Neural progenitor cell (in vitro differentiated cells): Measurements from ENCODE around the gene TNRC6C. TPM values are rescaled to one million over a fixed set of nuclear protein-coding genes. Genes with fewer than 3 reads are reported as not detected.

Experiments used
- DNase-seq: peaks from one replicate; pipeline ENCODE4 v3.0.0-alpha.2; 2016; ENCODE audit warnings: low spot score
- H2AFZ ChIP-seq: fragments of 200-600 bp; sonication (generic); replicated peaks from 2 replicates; pipeline ENCODE4 v1.6.1; 2016; ENCODE audit warnings: antibody characterized with exemption
- H3F3A ChIP-seq: fragments of 200-600 bp; sonication (generic); 2 replicates; pipeline ENCODE4 v1.6.1; 2016; ENCODE audit warnings: antibody characterized with exemption, low read depth
- H3K27ac ChIP-seq: fragments of 200-600 bp; sonication (generic); 2 replicates; pipeline ENCODE4 v1.5.1; 2016; ENCODE audit warnings: mild to moderate bottlenecking
- H3K27me3 ChIP-seq: fragments of 200-600 bp; sonication (generic); 2 replicates; pipeline ENCODE4 v1.6.1; 2016; ENCODE audit warnings: mild to moderate bottlenecking, moderate library complexity
- H3K36me3 ChIP-seq: fragments of 200-600 bp; sonication (generic); 2 replicates; pipeline ENCODE4 v1.5.1; 2016
- H3K4me1 ChIP-seq: fragments of 200-600 bp; sonication (generic); 2 replicates; pipeline ENCODE4 v1.6.1; 2016; ENCODE audit warnings: mixed run types
- H3K4me2 ChIP-seq: fragments of 200-600 bp; sonication (generic); 2 replicates; pipeline ENCODE4 v1.6.1; 2016
- H3K4me3 ChIP-seq: fragments of 200-600 bp; sonication (generic); 2 replicates; pipeline ENCODE4 v1.5.1; 2016
- H3K79me2 ChIP-seq: fragments of 200-600 bp; sonication (generic); 2 replicates; pipeline ENCODE4 v1.6.1; 2016; ENCODE audit warnings: low read depth
- H3K9ac ChIP-seq: fragments of 200-600 bp; sonication (generic); 2 replicates; pipeline ENCODE4 v1.6.1; 2016
- H3K9me3 ChIP-seq: fragments of 200-600 bp; sonication (generic); 2 replicates; pipeline ENCODE4 v1.5.1; 2016; ENCODE audit warnings: low read depth
- H4K20me1 ChIP-seq: fragments of 200-600 bp; sonication (generic); 2 replicates; pipeline ENCODE4 v1.6.1; 2016; ENCODE audit warnings: low read depth
- H3K27ac Mint-ChIP-seq: 3 replicates; pipeline ENCODE4 v1.8.0; 2021; ENCODE audit warnings: mixed read lengths
- H3K27me3 Mint-ChIP-seq: 2 replicates; pipeline ENCODE4 v1.8.0; 2022; ENCODE audit warnings: low read depth, mild to moderate bottlenecking, inconsistent platforms, moderate library complexity, mixed read lengths; ENCODE audit not compliant: insufficient read depth
- H3K36me3 Mint-ChIP-seq: 3 replicates; pipeline ENCODE4 v1.8.0; 2021; ENCODE audit warnings: mixed read lengths
- H3K4me1 Mint-ChIP-seq: 3 replicates; pipeline ENCODE4 v1.8.0; 2021; ENCODE audit warnings: mixed read lengths
- H3K4me3 Mint-ChIP-seq: 3 replicates; pipeline ENCODE4 v1.8.0; 2021; ENCODE audit warnings: mild to moderate bottlenecking, moderate library complexity, mixed read lengths
- H3K9me3 Mint-ChIP-seq: 3 replicates; pipeline ENCODE4 v1.8.0; 2020; ENCODE audit warnings: mixed read lengths
- EZH2 ChIP-seq: fragments of 200-600 bp; sonication (generic); IDR thresholded peaks from 2 replicates; pipeline ENCODE4 v1.6.1; 2017; ENCODE audit warnings: antibody characterized with exemption, mild to moderate bottlenecking, moderate library complexity
- EZH2phosphoT487 ChIP-seq: fragments of 200-600 bp; sonication (generic); IDR thresholded peaks from 2 replicates; pipeline ENCODE4 v1.6.1; 2017; ENCODE audit warnings: antibody characterized with exemption
- total RNA-seq: library from RNA; depleted of rRNA; stranded (reverse); fragments of >200 nt; gene quantifications from 2 replicates; pipeline ENCODE4 v1.2.3, GENCODE V29; 2015; ENCODE audit warnings: low replicate concordance
- TF ChIP-seq, protein P1 (sequence below): fragments of 200-600 bp; sonication (generic); IDR thresholded peaks from 2 replicates; pipeline ENCODE4 v1.5.1; 2017; ENCODE audit warnings: antibody characterized with exemption, mild to moderate bottlenecking

The TNRC6C gene
- total RNA-seq, 1 donor from 2014 or later: 14.9 TPM

DNA sequence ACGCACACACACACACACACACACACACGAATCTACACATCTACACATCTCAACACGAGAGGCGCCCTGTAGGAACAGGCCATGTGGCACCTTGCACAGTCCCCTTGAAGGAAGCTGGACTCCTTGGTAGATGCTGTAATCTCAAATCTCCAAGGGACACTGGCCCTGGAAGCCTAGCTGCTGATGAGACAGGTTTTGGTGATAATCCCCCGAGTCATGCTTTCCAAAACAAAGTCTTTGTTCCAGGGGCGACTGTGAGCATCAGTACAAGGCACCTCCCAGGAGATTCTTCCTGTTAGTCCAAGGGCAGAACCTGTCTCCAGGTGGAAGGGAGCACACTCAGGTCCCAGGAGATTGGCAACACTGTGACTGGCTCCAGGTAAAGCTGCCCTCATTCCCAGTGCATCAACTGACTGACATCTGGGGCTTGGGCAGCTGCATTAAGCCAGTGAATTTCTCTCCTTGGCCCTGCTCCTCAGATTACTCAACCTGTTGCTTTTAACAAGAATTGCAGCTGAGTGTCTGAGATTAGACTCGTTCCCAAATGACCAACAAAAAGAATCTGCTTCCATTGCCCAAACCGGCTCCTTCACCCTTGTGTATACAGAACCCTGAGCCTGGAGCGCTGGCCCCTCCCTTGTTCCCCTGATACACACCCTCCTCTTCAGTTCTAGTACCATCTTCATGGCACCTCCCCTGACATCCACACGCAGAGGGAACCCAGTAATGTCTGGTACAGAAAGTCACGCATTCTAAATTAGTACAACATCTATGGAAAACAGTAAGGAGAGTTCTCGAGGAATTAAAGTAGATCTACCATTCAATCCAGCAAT, 13.9 kb upstream of the TNRC6C start:
- Histone ChIP-seq H3K27ac (no peak overlapping the region), H3K4me2 (no peak overlapping the region), H3K4me3 (no peak overlapping the region), H2AFZ (no peak overlapping the region), H4K20me1 (no peaks in the 10 kb centered on the region), H3F3A (peaks cover 12% of the 10 kb centered on the region), H3K9me3 (no peaks in the 10 kb centered on the region), H3K79me2 (no peaks in the 10 kb centered on the region), H3K36me3 (no peaks in the 10 kb centered on the region), H3K27me3 (no peaks in the 10 kb centered on the region), H3K4me1 (peaks cover 15% of the 10 kb centered on the region), H3K9ac (no peak overlapping the region)
- peaks cover 5% of the 10 kb centered on the region for H3K9me3 Mint-ChIP-seq
- no peak overlapping the region for H3K27ac Mint-ChIP-seq
- no peak for DNase-seq
- H3K36me3 Mint-ChIP-seq: no peaks in the 10 kb centered on the region
- TF ChIP-seq EZH2 (no peak), EZH2phosphoT487 (no peak)
- TF ChIP-seq, protein P1, sequence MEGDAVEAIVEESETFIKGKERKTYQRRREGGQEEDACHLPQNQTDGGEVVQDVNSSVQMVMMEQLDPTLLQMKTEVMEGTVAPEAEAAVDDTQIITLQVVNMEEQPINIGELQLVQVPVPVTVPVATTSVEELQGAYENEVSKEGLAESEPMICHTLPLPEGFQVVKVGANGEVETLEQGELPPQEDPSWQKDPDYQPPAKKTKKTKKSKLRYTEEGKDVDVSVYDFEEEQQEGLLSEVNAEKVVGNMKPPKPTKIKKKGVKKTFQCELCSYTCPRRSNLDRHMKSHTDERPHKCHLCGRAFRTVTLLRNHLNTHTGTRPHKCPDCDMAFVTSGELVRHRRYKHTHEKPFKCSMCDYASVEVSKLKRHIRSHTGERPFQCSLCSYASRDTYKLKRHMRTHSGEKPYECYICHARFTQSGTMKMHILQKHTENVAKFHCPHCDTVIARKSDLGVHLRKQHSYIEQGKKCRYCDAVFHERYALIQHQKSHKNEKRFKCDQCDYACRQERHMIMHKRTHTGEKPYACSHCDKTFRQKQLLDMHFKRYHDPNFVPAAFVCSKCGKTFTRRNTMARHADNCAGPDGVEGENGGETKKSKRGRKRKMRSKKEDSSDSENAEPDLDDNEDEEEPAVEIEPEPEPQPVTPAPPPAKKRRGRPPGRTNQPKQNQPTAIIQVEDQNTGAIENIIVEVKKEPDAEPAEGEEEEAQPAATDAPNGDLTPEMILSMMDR: no peak
- no peaks in the 10 kb centered on the region for H3K27me3 Mint-ChIP-seq
- H3K4me1 Mint-ChIP-seq: peaks cover 26% of the 10 kb centered on the region
- no peak overlapping the region for H3K4me3 Mint-ChIP-seq

DNA sequence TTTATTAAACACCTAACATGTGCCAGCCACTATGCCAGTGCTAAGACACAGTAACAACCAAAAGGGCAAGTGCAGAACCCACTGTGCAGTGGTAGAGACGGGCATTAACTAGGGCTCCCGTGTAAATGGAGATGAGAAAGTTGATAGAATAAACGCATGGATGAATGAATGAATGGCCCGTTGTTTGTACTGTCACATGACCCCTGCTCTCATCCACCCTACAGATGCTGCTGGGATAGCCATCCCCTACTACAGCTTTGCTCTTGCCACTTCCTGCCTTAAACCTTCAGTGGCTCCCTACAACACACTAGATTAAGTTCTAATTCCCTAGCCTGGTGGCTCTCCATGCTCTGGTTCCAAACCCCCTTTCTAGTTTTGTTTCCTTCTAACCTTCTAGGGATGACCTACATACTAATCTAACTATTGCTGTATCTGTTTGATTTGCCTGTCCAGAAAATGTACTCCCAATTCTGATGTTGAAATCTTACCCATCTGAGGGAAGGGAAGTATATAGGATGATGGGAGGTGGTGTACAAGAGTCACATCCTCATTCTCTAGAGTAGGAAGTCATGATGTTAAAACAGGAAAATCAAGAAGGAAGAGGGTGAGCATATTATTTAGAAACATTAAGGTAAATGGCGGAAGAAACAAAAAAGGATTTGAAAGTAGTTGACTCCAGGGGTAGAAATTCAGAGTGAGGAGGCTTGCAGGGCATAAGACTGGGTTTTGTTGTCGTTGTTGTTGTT, 11.4 kb upstream of the TNRC6C start:
- Histone ChIP-seq H3K79me2 (no peaks in the 10 kb centered on the region), H3K36me3 (no peaks in the 10 kb centered on the region), H3K27ac (no peak overlapping the region), H3K9me3 (no peaks in the 10 kb centered on the region), H3K4me2 (no peak overlapping the region), H2AFZ (no peak overlapping the region), H4K20me1 (no peaks in the 10 kb centered on the region), H3F3A (peaks cover 6% of the 10 kb centered on the region), H3K4me1 (peaks cover 9% of the 10 kb centered on the region), H3K9ac (no peak overlapping the region), H3K27me3 (peaks cover 5% of the 10 kb centered on the region), H3K4me3 (no peak overlapping the region)
- no peaks in the 10 kb centered on the region for H3K36me3 Mint-ChIP-seq
- no peak for DNase-seq
- no peak overlapping the region for H3K27ac Mint-ChIP-seq
- H3K9me3 Mint-ChIP-seq: peaks cover 5% of the 10 kb centered on the region
- TF ChIP-seq, protein P1: no peak
- TF ChIP-seq EZH2phosphoT487 (no peak), EZH2 (no peak)
- H3K4me1 Mint-ChIP-seq: peaks cover 20% of the 10 kb centered on the region
- H3K4me3 Mint-ChIP-seq: no peak overlapping the region
- H3K27me3 Mint-ChIP-seq: peaks cover 3% of the 10 kb centered on the region

DNA sequence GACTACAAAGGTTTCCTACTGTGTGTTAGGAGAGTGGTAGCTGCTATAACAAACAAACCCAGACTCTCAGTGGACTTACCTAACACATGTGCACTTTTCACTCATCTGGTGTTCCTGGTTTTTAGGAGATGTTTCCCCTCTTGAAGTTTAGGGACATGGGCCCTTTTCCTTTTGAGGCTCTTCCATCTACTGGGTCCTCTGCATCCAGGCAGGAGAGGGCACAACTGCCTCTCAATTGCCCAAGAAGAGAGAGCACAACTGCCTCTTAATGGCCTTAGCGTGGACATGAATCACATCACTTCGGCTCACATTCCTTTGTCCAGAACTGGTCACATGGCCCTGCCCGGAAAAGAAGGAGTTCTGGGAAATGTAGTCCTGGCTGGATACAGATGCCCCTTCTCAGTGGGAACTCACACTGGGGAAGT, 9.8 kb upstream of the TNRC6C start:
- H3K4me1 Mint-ChIP-seq: peaks cover 13% of the 10 kb centered on the region
- peaks cover 8% of the 10 kb centered on the region for H3K27me3 Mint-ChIP-seq
- H3K4me1 ChIP-seq: no peaks in the 10 kb centered on the region
- H3K9ac ChIP-seq: no peak overlapping the region
- H3K36me3 Mint-ChIP-seq: no peaks in the 10 kb centered on the region
- peaks cover 11% of the 10 kb centered on the region for H3K27me3 ChIP-seq
- H3K9me3 ChIP-seq: no peaks in the 10 kb centered on the region
- no peaks in the 10 kb centered on the region for H3F3A ChIP-seq
- H2AFZ ChIP-seq: peak overlapping the region; percentile 93
- H3K79me2 ChIP-seq: no peaks in the 10 kb centered on the region
- TF ChIP-seq, protein P1: no peak
- TF ChIP-seq EZH2 (no peak), EZH2phosphoT487 (no peak)
- H3K27ac ChIP-seq: no peak overlapping the region
- DNase-seq: peak; percentile 66
- H3K36me3 ChIP-seq: no peaks in the 10 kb centered on the region
- H3K4me3 ChIP-seq: no peak overlapping the region
- peak overlapping the region; percentile 36 for H3K4me3 Mint-ChIP-seq
- peak overlapping the region; percentile 27 for H3K27ac Mint-ChIP-seq
- H4K20me1 ChIP-seq: no peaks in the 10 kb centered on the region
- peaks cover 5% of the 10 kb centered on the region for H3K9me3 Mint-ChIP-seq
- no peak overlapping the region for H3K4me2 ChIP-seq
